ENCODE data around the gene OCRL. TPM values are rescaled to one million over a fixed set of nuclear protein-coding genes. Genes with fewer than 3 reads are reported as not detected.

OCRL gene
- total RNA-seq, 1 donor, result 2.2 TPM

DNA sequence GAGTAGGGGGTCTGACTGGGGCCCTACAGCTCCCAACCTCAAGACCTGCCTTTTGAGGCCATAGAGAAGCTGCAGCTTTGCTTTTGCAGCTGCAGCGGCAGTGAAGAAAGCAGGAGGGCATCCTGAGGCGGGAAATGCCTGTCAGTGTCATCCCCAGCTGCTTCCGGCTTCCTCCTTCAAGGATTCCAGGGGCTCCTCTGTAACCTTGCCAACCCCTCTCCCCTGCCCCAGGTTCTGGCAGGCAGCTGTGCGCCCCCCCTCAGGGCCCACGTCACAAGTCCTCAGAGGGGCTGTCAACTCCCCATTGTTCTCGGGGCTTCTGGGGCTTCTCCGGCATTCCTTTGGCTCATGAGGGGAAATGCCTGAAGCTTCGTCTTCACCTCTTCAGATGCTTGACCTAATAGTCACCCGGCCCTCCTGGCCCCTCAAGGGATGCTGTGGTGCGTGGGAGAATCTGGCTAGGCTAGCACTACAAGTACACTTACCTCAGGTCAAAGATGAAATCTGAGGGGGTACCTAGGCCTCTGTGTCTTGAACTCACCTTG, 82.8 kb downstream of the OCRL start:
- no peaks in the 10 kb centered on the region for H3K9me3 ChIP-seq (ENCODE audit: low read depth, low read length)
- no peaks in the 10 kb centered on the region for H3K27me3 ChIP-seq (ENCODE audit: insufficient read depth, low read length)
- no peaks in the 10 kb centered on the region for H3K4me1 ChIP-seq (ENCODE audit: insufficient read depth, low read length)
- H3K4me3 ChIP-seq (ENCODE audit: low read length), result no peak overlapping the region

DNA sequence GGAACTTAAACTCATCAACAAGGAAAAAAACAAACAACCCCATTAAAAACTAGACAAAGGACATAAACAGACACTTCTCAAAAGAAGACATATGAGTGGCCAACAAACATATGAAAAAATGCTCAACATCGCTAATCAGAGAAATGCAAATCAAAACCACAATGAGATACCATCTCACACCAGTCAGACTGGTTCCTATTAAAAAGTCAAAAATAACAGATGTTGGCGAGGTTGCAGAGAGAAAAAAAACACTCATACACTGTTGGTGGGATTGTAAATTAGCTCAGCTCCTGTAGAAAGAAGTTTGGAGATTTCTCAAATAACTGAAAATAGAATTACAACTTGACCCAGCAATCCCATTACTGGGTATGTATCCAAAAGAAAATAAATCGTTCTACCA, 86.0 kb downstream of the OCRL start:
- Histone ChIP-seq H3K9me3 (ENCODE audit: low read depth, low read length) (no peaks in the 10 kb centered on the region), H3K4me1 (ENCODE audit: insufficient read depth, low read length) (no peaks in the 10 kb centered on the region), H3K27me3 (ENCODE audit: insufficient read depth, low read length) (no peaks in the 10 kb centered on the region), H3K4me3 (ENCODE audit: low read length) (no peak overlapping the region)

DNA sequence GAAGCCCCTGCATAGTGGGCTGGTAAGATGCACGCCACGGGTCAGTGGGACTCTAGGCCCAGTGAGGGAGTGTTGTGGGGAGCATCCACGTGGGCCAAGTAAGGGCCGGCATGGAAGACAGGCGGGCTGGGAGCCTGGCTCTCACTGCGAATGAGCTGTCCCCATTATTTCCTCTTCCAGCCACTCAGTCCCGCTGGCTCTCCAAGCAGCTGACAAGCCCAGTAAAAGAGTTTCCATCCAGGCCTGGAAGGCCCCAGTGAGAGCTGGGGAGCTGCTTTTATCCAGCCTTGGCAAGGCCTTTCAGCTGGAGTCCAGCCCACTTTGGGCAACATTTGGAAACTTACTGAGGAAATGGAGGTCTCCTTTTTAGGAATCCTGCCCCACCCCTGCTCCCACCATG, 89.8 kb downstream of the OCRL start:
- Histone ChIP-seq H3K4me3 (ENCODE audit: low read length) (no peak overlapping the region), H3K27me3 (ENCODE audit: insufficient read depth, low read length) (no peaks in the 10 kb centered on the region), H3K4me1 (ENCODE audit: insufficient read depth, low read length) (no peaks in the 10 kb centered on the region), H3K9me3 (ENCODE audit: low read depth, low read length) (no peaks in the 10 kb centered on the region)

DNA sequence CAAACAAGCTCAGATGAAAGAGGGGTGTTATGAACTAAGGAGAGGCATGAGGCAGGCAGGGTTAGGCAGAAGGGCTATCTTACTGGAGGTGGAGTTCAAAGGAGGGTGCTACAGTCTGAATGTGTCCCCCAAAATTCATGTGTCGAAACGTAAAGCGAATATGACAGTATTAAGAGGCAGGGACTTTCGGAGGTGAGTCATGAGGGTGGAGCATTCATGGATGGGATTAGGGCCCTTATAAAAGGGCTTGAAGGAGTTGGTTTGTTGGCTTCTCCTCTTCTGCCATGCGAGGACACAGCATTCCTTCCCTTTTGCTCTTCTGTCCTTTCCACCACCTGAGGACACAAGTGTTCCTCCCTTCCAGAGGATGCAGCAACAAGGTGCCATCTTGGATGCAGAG, 91.8 kb downstream of the OCRL start:
- no peaks in the 10 kb centered on the region for H3K27me3 ChIP-seq (ENCODE audit: insufficient read depth, low read length)
- H3K9me3 ChIP-seq (ENCODE audit: low read depth, low read length), result no peaks in the 10 kb centered on the region
- no peaks in the 10 kb centered on the region for H3K4me1 ChIP-seq (ENCODE audit: insufficient read depth, low read length)
- no peak overlapping the region for H3K4me3 ChIP-seq (ENCODE audit: low read length)

DNA sequence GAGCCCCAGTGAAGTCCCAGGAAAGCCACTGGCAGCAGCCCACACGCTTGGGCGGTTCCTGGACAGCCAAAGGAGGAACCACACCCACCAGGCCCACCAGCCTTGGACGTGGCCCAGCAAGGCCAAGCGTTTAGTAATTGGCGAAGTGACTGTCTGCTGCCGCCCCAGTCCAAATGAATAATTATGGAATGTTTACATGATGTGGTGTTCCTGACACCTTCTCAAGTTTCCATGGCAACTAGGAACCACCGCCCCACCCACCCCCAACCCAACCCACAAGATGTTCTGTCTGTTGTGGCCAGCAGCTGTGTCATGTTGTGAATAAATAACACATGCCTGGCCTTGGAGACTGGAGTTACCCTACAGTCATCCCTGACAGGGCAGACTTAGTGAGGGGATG, 92.4 kb downstream of the OCRL start:
- no peaks in the 10 kb centered on the region for H3K9me3 ChIP-seq (ENCODE audit: low read depth, low read length)
- no peaks in the 10 kb centered on the region for H3K27me3 ChIP-seq (ENCODE audit: insufficient read depth, low read length)
- H3K4me1 ChIP-seq (ENCODE audit: insufficient read depth, low read length), result no peaks in the 10 kb centered on the region
- no peak overlapping the region for H3K4me3 ChIP-seq (ENCODE audit: low read length)

DNA sequence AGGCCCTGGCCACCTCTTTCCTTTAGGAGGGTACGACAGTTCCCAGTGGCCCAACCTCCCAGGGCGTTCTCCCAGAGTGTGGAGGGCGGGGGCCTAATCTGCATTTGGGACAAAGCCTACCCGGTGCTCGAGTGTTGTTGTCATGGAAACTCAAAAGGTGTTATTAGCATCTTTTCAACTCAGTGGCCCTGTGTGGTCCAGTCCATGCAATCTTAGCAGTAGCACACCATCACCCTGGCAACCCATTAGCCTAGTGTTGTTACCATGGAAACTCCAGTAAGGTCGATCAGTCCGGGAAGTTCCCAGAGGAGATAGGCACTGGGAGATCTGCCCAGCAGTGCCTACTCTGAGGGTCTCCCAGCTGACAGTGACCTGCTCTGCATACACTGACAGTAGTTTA, 94.5 kb downstream of the OCRL start:
- no peaks in the 10 kb centered on the region for H3K9me3 ChIP-seq (ENCODE audit: low read depth, low read length)
- no peaks in the 10 kb centered on the region for H3K27me3 ChIP-seq (ENCODE audit: insufficient read depth, low read length)
- no peak overlapping the region for H3K4me3 ChIP-seq (ENCODE audit: low read length)
- H3K4me1 ChIP-seq (ENCODE audit: insufficient read depth, low read length), result no peaks in the 10 kb centered on the region

DNA sequence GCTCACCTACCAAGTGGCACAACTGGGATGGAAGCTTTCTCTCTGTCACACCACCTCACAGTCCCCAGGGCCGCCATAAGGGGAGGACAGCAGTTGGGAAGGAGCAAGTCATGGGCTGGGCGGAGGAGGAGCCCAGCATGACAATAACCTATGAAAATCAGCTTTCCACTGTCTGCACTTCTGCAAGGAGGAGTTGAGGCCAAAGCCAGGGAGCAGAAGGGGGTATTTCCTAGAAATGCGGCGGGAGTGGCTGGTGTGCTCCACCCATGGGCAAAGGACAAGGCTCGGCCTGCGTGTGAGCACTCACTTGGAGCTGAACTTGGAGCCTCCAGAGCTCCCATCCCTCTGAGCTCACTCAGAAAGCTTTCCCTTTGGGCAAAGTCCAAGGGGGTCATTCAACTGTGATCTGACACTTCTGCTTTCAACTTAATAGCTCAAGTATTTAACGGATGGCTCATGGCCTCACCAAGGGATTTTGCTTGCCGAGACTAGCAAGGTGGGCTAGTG, 96.2 kb downstream of the OCRL start:
- Histone ChIP-seq H3K4me1 (ENCODE audit: insufficient read depth, low read length) (no peaks in the 10 kb centered on the region), H3K4me3 (ENCODE audit: low read length) (no peak overlapping the region), H3K27me3 (ENCODE audit: insufficient read depth, low read length) (no peaks in the 10 kb centered on the region), H3K9me3 (ENCODE audit: low read depth, low read length) (no peaks in the 10 kb centered on the region)

DNA sequence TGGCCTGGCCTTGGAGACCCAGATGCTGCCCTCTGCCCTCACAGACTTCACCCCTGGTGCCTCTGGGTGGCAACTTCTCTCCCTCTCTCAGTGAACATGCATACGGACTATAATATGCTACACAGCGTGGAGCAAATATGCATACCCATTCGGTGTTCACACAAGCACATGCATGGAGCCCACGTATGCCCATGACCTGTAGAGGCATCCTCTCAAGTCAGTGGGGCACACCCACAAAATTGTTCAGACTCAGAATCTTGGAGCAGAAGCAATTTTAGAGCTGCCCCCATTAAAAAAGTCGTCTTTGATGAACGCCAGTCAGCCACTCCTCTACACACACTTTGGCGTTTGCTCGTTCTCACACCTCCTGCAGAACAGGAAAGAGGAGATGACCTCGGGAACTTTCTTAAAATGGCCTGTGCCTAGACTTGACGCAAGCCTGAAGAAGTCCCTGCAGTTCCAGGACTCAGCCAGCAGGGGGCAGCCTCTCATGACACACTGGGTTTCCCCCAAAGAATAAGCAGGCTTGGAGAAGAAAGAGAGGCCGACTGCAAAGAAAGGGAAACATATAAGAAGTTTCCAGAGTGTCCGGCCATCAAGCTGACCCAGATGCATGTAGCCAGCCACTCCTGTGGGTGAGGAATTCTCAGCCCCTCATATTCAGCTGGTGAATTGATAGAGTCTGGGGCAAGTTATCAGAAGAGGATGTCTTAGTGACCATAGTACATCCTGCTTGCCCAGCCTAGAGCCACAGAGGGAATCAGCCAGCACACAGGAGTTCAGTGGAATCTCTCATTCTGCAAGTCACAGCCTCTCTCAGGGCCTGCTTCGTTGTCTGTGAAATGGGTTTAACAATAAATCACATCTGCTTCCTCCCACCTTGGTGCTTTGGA, 97.4 kb downstream of the OCRL start:
- Histone ChIP-seq H3K4me3 (ENCODE audit: low read length) (no peak overlapping the region), H3K4me1 (ENCODE audit: insufficient read depth, low read length) (no peaks in the 10 kb centered on the region), H3K27me3 (ENCODE audit: insufficient read depth, low read length) (no peaks in the 10 kb centered on the region), H3K9me3 (ENCODE audit: low read depth, low read length) (no peaks in the 10 kb centered on the region)

DNA sequence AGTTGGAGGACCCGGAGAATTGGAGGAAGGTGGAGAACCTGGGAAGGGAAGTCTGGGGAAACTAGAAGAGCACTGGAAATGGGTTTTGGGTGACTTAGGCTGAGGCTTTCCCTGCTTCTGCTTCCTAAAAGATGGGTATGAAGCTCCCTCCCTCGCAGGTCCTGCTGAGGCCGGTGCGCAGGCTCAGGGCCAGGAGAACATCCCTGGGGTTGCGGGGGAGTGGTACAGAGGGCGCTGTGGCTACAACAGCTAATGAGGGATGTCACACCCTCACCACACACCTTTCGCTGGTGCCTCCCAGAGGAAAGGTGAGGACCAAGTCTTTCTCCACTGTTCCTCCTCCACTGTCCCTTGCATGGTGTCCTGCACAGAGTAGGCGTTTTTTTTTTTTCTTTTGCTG, 98.9 kb downstream of the OCRL start:
- no peak overlapping the region for H3K4me3 ChIP-seq (ENCODE audit: low read length)
- no peaks in the 10 kb centered on the region for H3K4me1 ChIP-seq (ENCODE audit: insufficient read depth, low read length)
- no peaks in the 10 kb centered on the region for H3K9me3 ChIP-seq (ENCODE audit: low read depth, low read length)
- H3K27me3 ChIP-seq (ENCODE audit: insufficient read depth, low read length), result no peaks in the 10 kb centered on the region

DNA sequence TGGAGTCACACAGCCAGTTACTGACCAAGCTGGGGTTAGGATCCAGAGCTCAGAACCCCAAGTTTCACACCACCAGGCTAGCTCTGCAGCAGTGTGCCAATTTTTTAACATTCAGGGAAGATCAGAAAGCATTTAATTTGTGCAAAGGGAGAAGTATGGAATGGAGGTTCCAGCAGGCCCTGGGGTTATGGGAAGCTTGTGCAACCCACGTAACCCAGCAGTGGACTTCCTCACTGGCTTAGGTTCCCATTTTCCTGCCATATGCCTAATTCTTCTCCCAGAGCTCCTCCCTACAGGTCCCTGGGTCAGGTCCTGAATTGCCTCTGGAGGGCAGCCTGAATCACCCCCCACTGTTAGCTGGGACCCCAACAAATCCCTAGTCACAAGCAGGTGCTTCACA, 100.7 kb downstream of the OCRL start:
- Histone ChIP-seq H3K9me3 (ENCODE audit: low read depth, low read length) (no peaks in the 10 kb centered on the region), H3K4me1 (ENCODE audit: insufficient read depth, low read length) (no peaks in the 10 kb centered on the region), H3K27me3 (ENCODE audit: insufficient read depth, low read length) (no peaks in the 10 kb centered on the region), H3K4me3 (ENCODE audit: low read length) (no peak overlapping the region)

DNA sequence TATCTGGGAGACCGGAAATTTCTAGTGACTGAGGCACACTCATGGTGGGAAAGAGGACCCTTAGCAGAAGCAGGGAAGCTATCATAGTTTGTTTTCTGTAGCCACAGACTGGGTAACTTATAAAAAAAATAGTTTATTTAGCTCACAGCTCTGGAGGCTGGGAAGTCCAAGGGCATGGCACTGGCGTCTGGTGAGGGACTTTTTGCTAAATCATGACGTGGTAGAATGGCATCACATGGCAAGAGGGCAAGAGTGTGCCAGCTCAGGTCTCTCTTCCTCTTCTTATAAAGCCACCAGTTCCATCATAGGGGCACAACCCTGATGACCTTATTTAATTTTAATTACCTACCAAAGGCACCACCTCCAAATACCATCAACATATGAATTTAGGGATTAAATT, 101.4 kb downstream of the OCRL start:
- H3K27me3 ChIP-seq (ENCODE audit: insufficient read depth, low read length), result no peaks in the 10 kb centered on the region
- H3K4me3 ChIP-seq (ENCODE audit: low read length), result no peak overlapping the region
- H3K4me1 ChIP-seq (ENCODE audit: insufficient read depth, low read length), result no peaks in the 10 kb centered on the region
- no peaks in the 10 kb centered on the region for H3K9me3 ChIP-seq (ENCODE audit: low read depth, low read length)

DNA sequence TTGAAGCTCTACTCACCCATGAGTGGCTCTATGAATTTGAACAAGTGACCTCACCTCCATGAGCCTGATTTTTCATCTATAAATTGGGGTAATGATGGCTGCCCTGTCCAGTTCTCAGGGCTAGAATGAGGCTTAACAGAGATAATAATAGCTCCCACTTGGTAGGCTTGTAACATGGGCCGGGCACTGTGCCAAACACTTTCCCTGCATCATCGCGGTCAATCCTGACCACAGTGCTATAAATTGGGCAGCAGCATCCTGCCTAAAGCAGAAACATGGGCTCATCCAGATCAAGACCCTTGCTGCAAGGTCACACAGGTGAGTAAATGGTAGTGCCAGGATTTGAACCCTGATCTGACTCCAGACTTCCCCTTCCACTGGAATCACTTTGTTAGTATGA, 101.9 kb downstream of the OCRL start:
- no peaks in the 10 kb centered on the region for H3K27me3 ChIP-seq (ENCODE audit: insufficient read depth, low read length)
- no peaks in the 10 kb centered on the region for H3K9me3 ChIP-seq (ENCODE audit: low read depth, low read length)
- no peak overlapping the region for H3K4me3 ChIP-seq (ENCODE audit: low read length)
- H3K4me1 ChIP-seq (ENCODE audit: insufficient read depth, low read length), result no peaks in the 10 kb centered on the region

Other genes starting within 250 kb of the OCRL start
- 0.73 TPM for gene SMARCA1, start 16.8 kb upstream of the OCRL start, total RNA-seq
- not detected for gene APLN, start 114.7 kb downstream of the OCRL start, total RNA-seq
- 0.31 TPM for gene XPNPEP2, start 198.7 kb downstream of the OCRL start, total RNA-seq
- 132 TPM for gene SASH3, start 239.7 kb downstream of the OCRL start, total RNA-seq